ENCODE data around the gene SIGLEC1.

Gene SIGLEC1

GRCh38 chr20:3712279-3712873, at the start of gene SIGLEC1:
TSS of gene SIGLEC1 (minus strand) at chr20:3712600. CDS start at chr20:3707128, 5,472 bp downstream.
- DNase-seq (ENCODE audit: low read depth), result no peak

- no peak for DNase-seq (ENCODE audit: low read depth)
Observed at GRCh38 chr20:3760655-3761348, 48.4 kb upstream of the SIGLEC1 start.

GRCh38 chr20:3759884-3760283, 47.5 kb upstream of the SIGLEC1 start:
- DNase-seq (ENCODE audit: low read depth), result no peak

GRCh38 chr20:3759316-3759823, 47.0 kb upstream of the SIGLEC1 start:
- DNase-seq (ENCODE audit: low read depth), result no peak

- DNase-seq (ENCODE audit: low read depth), result no peak
Observed at GRCh38 chr20:3758566-3758965, 46.2 kb upstream of the SIGLEC1 start.

GRCh38 chr20:3757268-3757667, 44.9 kb upstream of the SIGLEC1 start:
- no peak for DNase-seq (ENCODE audit: low read depth)

- DNase-seq (ENCODE audit: low read depth), result no peak
Observed at GRCh38 chr20:3755814-3756480, 43.5 kb upstream of the SIGLEC1 start.

- no peak for DNase-seq (ENCODE audit: low read depth)
Observed at GRCh38 chr20:3755269-3755668, 42.9 kb upstream of the SIGLEC1 start.

GRCh38 chr20:3754276-3754630, 41.9 kb upstream of the SIGLEC1 start:
- DNase-seq (ENCODE audit: low read depth), result no peak

GRCh38 chr20:3753501-3754275, 41.3 kb upstream of the SIGLEC1 start:
- no peak for DNase-seq (ENCODE audit: low read depth)

- DNase-seq (ENCODE audit: low read depth), result peak; percentile 25
Observed at GRCh38 chr20:3753098-3753497, 40.7 kb upstream of the SIGLEC1 start.

- DNase-seq (ENCODE audit: low read depth), result no peak
Observed at GRCh38 chr20:3752386-3752759, 40.0 kb upstream of the SIGLEC1 start.

- no peak for DNase-seq (ENCODE audit: low read depth)
Observed at GRCh38 chr20:3751675-3752385, 39.4 kb upstream of the SIGLEC1 start.

GRCh38 chr20:3751305-3751674, 38.9 kb upstream of the SIGLEC1 start:
- no peak for DNase-seq (ENCODE audit: low read depth)

- no peak for DNase-seq (ENCODE audit: low read depth)
Observed at GRCh38 chr20:3749689-3750531, 37.5 kb upstream of the SIGLEC1 start.

GRCh38 chr20:3749087-3749688, 36.8 kb upstream of the SIGLEC1 start:
- no peak for DNase-seq (ENCODE audit: low read depth)

GRCh38 chr20:3748073-3748472, 35.7 kb upstream of the SIGLEC1 start:
- no peak for DNase-seq (ENCODE audit: low read depth)

GRCh38 chr20:3747471-3747870, 35.1 kb upstream of the SIGLEC1 start:
- DNase-seq (ENCODE audit: low read depth), result no peak

- no peak for DNase-seq (ENCODE audit: low read depth)
Observed at GRCh38 chr20:3745686-3746173, 33.3 kb upstream of the SIGLEC1 start.

Data from activated gamma-delta T cell treated with anti-CD3 and anti-CD28 coated beads, Interleukin-2, amount 50 U/mL, for 16 hours (primary cell).